Effector memory CD8-positive, alpha-beta T cell (primary cell): ENCODE data around the gene CWC27.
A peak's percentile ranks its signal among the peaks of the same experiment; 100 is the strongest.

Source experiments
- ATAC-seq: fragments of 150-1000 bp; cut with Tn5 transposase; replicated peaks from 2 replicates; pipeline ENCODE4 v1.10.0; 2021; ENCODE audit warnings: mild to moderate bottlenecking, moderate library complexity
- DNase-seq, 3 experiments: peaks; one replicate each; pipeline ENCODE4 v3.0.0; 2021
- H3K27ac Mint-ChIP-seq, 2 donors: one replicate each; pipeline ENCODE4 v1.8.0; 2022; ENCODE audit warnings: mild to moderate bottlenecking in 2 of 2, mixed read lengths in 2 of 2, moderate library complexity in 2 of 2
- H3K27me3 Mint-ChIP-seq, 2 donors: one replicate each; pipeline ENCODE4 v1.8.0; 2022; ENCODE audit warnings: mixed read lengths in 2 of 2
- H3K36me3 Mint-ChIP-seq: one replicate; pipeline ENCODE4 v1.8.0; 2022; ENCODE audit warnings: mild to moderate bottlenecking, moderate library complexity, mixed read lengths; ENCODE audit not compliant: insufficient read depth
- H3K4me1 Mint-ChIP-seq, 2 donors: one replicate each; pipeline ENCODE4 v1.8.0; 2022; ENCODE audit warnings: low read depth in 2 of 2, mixed read lengths in 2 of 2
- H3K4me3 Mint-ChIP-seq, 2 donors: one replicate each; pipeline ENCODE4 v1.8.0; 2022; ENCODE audit warnings: mild to moderate bottlenecking in 2 of 2, mixed read lengths in 2 of 2, moderate library complexity in 2 of 2
- H3K9me3 Mint-ChIP-seq, 2 donors: one replicate each; pipeline ENCODE4 v1.8.0; 2022; ENCODE audit warnings: mixed read lengths in 2 of 2
- total RNA-seq, 9 experiments: gene quantifications; one replicate each; lab custom pipeline; 2026; lab: John Stamatoyannopoulos, UW

CWC27 gene
- total RNA-seq: 35.6 to 83.4 (median 50.4) reads per million in 9 experiments

GRCh38 chr5:64768358-64769312, at the start of gene CWC27, which contains the start of gene SREK1IP1:
Gene CWC27, plus strand, starts transcription at chr5:64768930. Its CDS starts 217 bp downstream, at chr5:64769147.
Gene SREK1IP1, minus strand, starts transcription at chr5:64768691. Its CDS starts 174 bp downstream, at chr5:64768517.
- peaks cover 35 to 52% of the 10 kb centered on the region in 2 donors for H3K4me1 Mint-ChIP-seq
- H3K36me3 Mint-ChIP-seq: peaks cover 6% of the 10 kb centered on the region
- ATAC-seq: peak; percentile 94

GRCh38 chr5:64722588-64722987, 46.1 kb upstream of the CWC27 start:
- ATAC-seq (no peak), DNase-seq (no peak)
- H3K27ac Mint-ChIP-seq: no peak overlapping the region
- H3K4me3 Mint-ChIP-seq: no peak overlapping the region
- H3K27me3 Mint-ChIP-seq: no peaks in the 10 kb centered on the region
- no peaks in the 10 kb centered on the region for H3K9me3 Mint-ChIP-seq
- peaks cover 0 to 5% of the 10 kb centered on the region in 2 donors for H3K4me1 Mint-ChIP-seq
- H3K36me3 Mint-ChIP-seq: peaks cover 28% of the 10 kb centered on the region

More at GRCh38 chr5:64768358-64769312, at the start of gene CWC27, which contains the start of gene SREK1IP1:
- Mint-ChIP-seq H3K9me3 (no peaks in the 10 kb centered on the region), H3K27me3 (no peaks in the 10 kb centered on the region), H3K27ac (peak within 1 kb of the TSS; percentile 98 to 99), H3K4me3 (peak within 1 kb of the TSS; percentile 99 to 100)
- peak; percentile 72 to 80 (median 74) for DNase-seq

- Mint-ChIP-seq H3K4me1 (peaks cover 3 to 18% of the 10 kb centered on the region in 2 donors), H3K27ac (no peak overlapping the region), H3K27me3 (no peaks in the 10 kb centered on the region), H3K36me3 (peaks cover 37% of the 10 kb centered on the region), H3K4me3 (no peak overlapping the region), H3K9me3 (no peaks in the 10 kb centered on the region)
- no peak for DNase-seq
- ATAC-seq: no peak
Measured at GRCh38 chr5:64727150-64727549, 41.6 kb upstream of the CWC27 start.

- Mint-ChIP-seq H3K9me3 (no peaks in the 10 kb centered on the region), H3K4me1 (peaks cover 4 to 11% of the 10 kb centered on the region in 2 donors), H3K27ac (no peak overlapping the region), H3K36me3 (peaks cover 10% of the 10 kb centered on the region), H3K27me3 (no peaks in the 10 kb centered on the region), H3K4me3 (no peak overlapping the region)
- ATAC-seq: no peak
- no peak for DNase-seq
Measured at GRCh38 chr5:64742411-64742810, 26.3 kb upstream of the CWC27 start.

GRCh38 chr5:64742821-64743220, 25.9 kb upstream of the CWC27 start:
- DNase-seq (no peak), ATAC-seq (no peak)
- H3K4me3 Mint-ChIP-seq: no peak overlapping the region
- H3K9me3 Mint-ChIP-seq: no peaks in the 10 kb centered on the region
- H3K36me3 Mint-ChIP-seq: peaks cover 10% of the 10 kb centered on the region
- peaks cover 4 to 7% of the 10 kb centered on the region in 2 donors for H3K4me1 Mint-ChIP-seq
- no peak overlapping the region for H3K27ac Mint-ChIP-seq
- no peaks in the 10 kb centered on the region for H3K27me3 Mint-ChIP-seq

GRCh38 chr5:64744914-64745313, 23.8 kb upstream of the CWC27 start:
- Mint-ChIP-seq H3K9me3 (no peaks in the 10 kb centered on the region), H3K4me3 (no peak overlapping the region), H3K27me3 (no peaks in the 10 kb centered on the region), H3K4me1 (peaks cover 11 to 12% of the 10 kb centered on the region in 2 donors), H3K27ac (peak overlapping the region in 1 of 2 donors; percentile 72), H3K36me3 (peaks cover 4% of the 10 kb centered on the region)
- ATAC-seq (no peak), DNase-seq (no peak)

- Mint-ChIP-seq H3K27ac (no peak overlapping the region), H3K4me3 (no peak overlapping the region), H3K4me1 (peaks cover 12 to 19% of the 10 kb centered on the region in 2 donors), H3K36me3 (no peaks in the 10 kb centered on the region), H3K27me3 (no peaks in the 10 kb centered on the region), H3K9me3 (no peaks in the 10 kb centered on the region)
- DNase-seq (no peak), ATAC-seq (no peak)
Measured at GRCh38 chr5:64746446-64746845, 22.3 kb upstream of the CWC27 start.

- no peak for DNase-seq
- Mint-ChIP-seq H3K36me3 (peaks cover 7% of the 10 kb centered on the region), H3K4me3 (no peak overlapping the region), H3K9me3 (no peaks in the 10 kb centered on the region), H3K27me3 (no peaks in the 10 kb centered on the region), H3K4me1 (peaks cover 7 to 15% of the 10 kb centered on the region in 2 donors), H3K27ac (peak overlapping the region in 1 of 2 donors; percentile 39)
- no peak for ATAC-seq
Measured at GRCh38 chr5:64749385-64749784, 19.3 kb upstream of the CWC27 start.

- DNase-seq (no peak), ATAC-seq (no peak)
- Mint-ChIP-seq H3K27me3 (no peaks in the 10 kb centered on the region), H3K36me3 (peaks cover 13% of the 10 kb centered on the region), H3K9me3 (no peaks in the 10 kb centered on the region), H3K4me3 (no peak overlapping the region), H3K4me1 (peaks cover 11 to 29% of the 10 kb centered on the region in 2 donors), H3K27ac (no peak overlapping the region)
Measured at GRCh38 chr5:64754066-64754465, 14.7 kb upstream of the CWC27 start.

GRCh38 chr5:64758901-64759300, 9.8 kb upstream of the CWC27 start:
- DNase-seq: no peak
- Mint-ChIP-seq H3K36me3 (peaks cover 9% of the 10 kb centered on the region), H3K4me3 (no peak overlapping the region), H3K4me1 (peaks cover 6 to 34% of the 10 kb centered on the region in 2 donors), H3K27me3 (no peaks in the 10 kb centered on the region), H3K27ac (no peak overlapping the region), H3K9me3 (no peaks in the 10 kb centered on the region)
- no peak for ATAC-seq

- Mint-ChIP-seq H3K4me3 (no peak overlapping the region), H3K9me3 (no peaks in the 10 kb centered on the region), H3K36me3 (peaks cover 9% of the 10 kb centered on the region), H3K4me1 (peaks cover 9 to 40% of the 10 kb centered on the region in 2 donors), H3K27ac (peak overlapping the region in 1 of 2 donors; percentile 19), H3K27me3 (no peaks in the 10 kb centered on the region)
- no peak for DNase-seq
- no peak for ATAC-seq
Measured at GRCh38 chr5:64759960-64760660, 8.6 kb upstream of the CWC27 start.

GRCh38 chr5:64763948-64764503, 4.7 kb upstream of the CWC27 start:
- H3K4me3 Mint-ChIP-seq: no peak overlapping the region
- H3K27ac Mint-ChIP-seq: no peak overlapping the region
- ATAC-seq (no peak), DNase-seq (no peak)
- H3K4me1 Mint-ChIP-seq: peaks cover 26 to 50% of the 10 kb centered on the region in 2 donors
- peaks cover 8% of the 10 kb centered on the region for H3K36me3 Mint-ChIP-seq
- no peaks in the 10 kb centered on the region for H3K9me3 Mint-ChIP-seq
- no peaks in the 10 kb centered on the region for H3K27me3 Mint-ChIP-seq

- Mint-ChIP-seq H3K27ac (peak overlapping the region in 1 of 2 donors; percentile 2), H3K4me1 (peaks cover 33 to 47% of the 10 kb centered on the region in 2 donors), H3K36me3 (peaks cover 8% of the 10 kb centered on the region), H3K27me3 (no peaks in the 10 kb centered on the region), H3K9me3 (no peaks in the 10 kb centered on the region), H3K4me3 (no peak overlapping the region)
- DNase-seq (no peak), ATAC-seq (no peak)
Measured at GRCh38 chr5:64765804-64766504, 2.8 kb upstream of the CWC27 start.
